GM20431 (cell line): ENCODE results near the gene RSU1.

ENCODE experiments used
- in situ Hi-C: fragments of 300-500 bp; cut with MseI, MboI; formaldehyde crosslinking; loops from one replicate; pipeline ENCODE4 v1.15.0; 2020; ENCODE audit warnings: low sequenced_read_pairs; ENCODE audit not compliant: unreplicated experiment

RSU1 gene

GRCh38 chr10:16565604-16566003 is 251.6 kb downstream of the RSU1 start:
- in situ Hi-C loops, result no loop called here

- in situ Hi-C loops, result no loop called here
Measured at GRCh38 chr10:16562891-16563290, 254.3 kb downstream of the RSU1 start.

GRCh38 chr10:16559236-16559773 is 257.9 kb downstream of the RSU1 start:
- in situ Hi-C loops, result no loop called here

- in situ Hi-C loops, result no loop called here
Measured at GRCh38 chr10:16547973-16548372, 269.3 kb downstream of the RSU1 start.

GRCh38 chr10:16545116-16545736 is 272.0 kb downstream of the RSU1 start:
- in situ Hi-C loops, result no loop called here

- in situ Hi-C loops, result no loop called here
Measured at GRCh38 chr10:16544591-16544990, 272.6 kb downstream of the RSU1 start.

- in situ Hi-C loops, result no loop called here
Measured at GRCh38 chr10:16544099-16544498, 273.1 kb downstream of the RSU1 start.
